Adrenal gland (tissue), 12 donors: ENCODE data around the gene OTUB1. TPM values are rescaled to one million over a fixed set of nuclear protein-coding genes. Genes with fewer than 3 reads are reported as not detected.
"Not testable (repeated sequence)": the region's sequence is repeated elsewhere in the genome, so short reads cannot be mapped to it uniquely, and the experiment has no call there.

Experiments
- DNase-seq, 7 donors: peaks; one replicate each; pipeline ENCODE4 v3.0.0-alpha.2; 2019 to 2020
- H3K27ac ChIP-seq, 5 donors: fragments of 200-600 bp; sonication (generic) in 4 of 5; 1 replicate in 3 of 5; 2 replicates in 2 of 5; pipeline versions ENCODE4 v1.5.1 to v1.8.0; 2016 to 2020; ENCODE audit warnings: mild to moderate bottlenecking in 1 of 5
- H3K27me3 ChIP-seq: fragments of 200-600 bp; 2 replicates; pipeline ENCODE4 v1.8.0; 2021
- H3K36me3 ChIP-seq, 2 donors: fragments of 200-600 bp; replicated peaks in 1 of 2; 1 replicate in 1 of 2; 2 replicates in 1 of 2; pipeline versions ENCODE4 v1.5.1 to v1.8.0; 2018 to 2022
- H3K4me1 ChIP-seq, 2 donors: fragments of 200-600 bp; replicated peaks in 1 of 2; 1 replicate in 1 of 2; 2 replicates in 1 of 2; pipeline versions ENCODE4 v1.5.1 to v1.8.0; 2018 to 2021
- H3K4me3 ChIP-seq, 4 donors: fragments of 200-600 bp; sonication (generic) in 3 of 4; one replicate each; pipeline ENCODE4 v1.5.1; 2016 to 2018
- H3K9me3 ChIP-seq, 3 donors: fragments of 200-600 bp; sonication (generic) in 1 of 3; replicated peaks in 1 of 3; 1 replicate in 2 of 3; 2 replicates in 1 of 3; pipeline versions ENCODE4 v1.5.1 to v1.8.0; 2016 to 2021
- CTCF ChIP-seq, 6 experiments: fragments of 450-650 bp in 4 of 6; fragments of 200-600 bp in 2 of 6; sonication (generic) in 1 of 6; IDR thresholded peaks; 1 replicate in 5 of 6; 2 replicates in 1 of 6; pipeline versions ENCODE4 v1.5.1 to v1.8.0; 2016 to 2021; ENCODE audit warnings: antibody characterized with exemption in 6 of 6, mild to moderate bottlenecking in 2 of 6, moderate library complexity in 1 of 6
- POLR2A ChIP-seq, 2 donors: fragments of 450-650 bp; IDR thresholded peaks; one replicate each; pipeline ENCODE4 v1.6.1; 2017; ENCODE audit warnings: antibody characterized with exemption in 2 of 2, mild to moderate bottlenecking in 2 of 2, moderate library complexity in 1 of 2
- WGBS, 4 donors: extraction: QIAGEN DNeasy Blood & Tissue Kit in 2 of 4; methylation state at CpG; one replicate each; pipeline versions ENCODE4 v1.1.5 to v1.1.7; 2013 to 2017; 5-methylcytosine and 5-hydroxymethylcytosine counted together
- intact Hi-C, 2 donors: fragments of 100-400 bp; cut with DNase I; formaldehyde crosslinking; loops; one replicate each; pipeline versions ENCODE4 v1.14.1 to v1.15.0; 2022 to 2023
- polyA plus RNA-seq, 3 donors: library from polyadenylated mRNA; stranded (reverse); fragments of 200-250 nt in 2 of 3; fragments of 350-450 nt in 1 of 3; fragmentation: Illumina TruSeq in 1 of 3; extraction: RNeasy Lipid Tissue Mini Kit (QIAGEN cat#74804) in 1 of 3; gene quantifications; one replicate each; pipeline ENCODE4 v1.2.3, GENCODE V29; 2013 to 2014
- total RNA-seq, 9 donors: library from RNA; depleted of rRNA in 4 of 9; stranded (reverse); fragments of >200 nt in 4 of 9; fragments of 120-200 nt in 1 of 9; fragmentation: NEBNext Ultra II Directional in 1 of 9; extraction: Animal tissue kit (Norgen Biotek cat#: 25700) in 1 of 9; gene quantifications; one replicate each; pipeline versions ENCODE4 v1.1.0 to v1.2.4, GENCODE V29; 2013 to 2023
- donor health status: healthy with polysubstance abuse.
- donor health status: Bipolar disorder and iron deficiency.
- donor health status: DM: yes; HTN: yes; CAD: no.
- donor health status: DM: no; HTN: no; CAD: no.
- donor health status: DM: no; HTN: no; CAD: no.
- donor health status: DM: yes; HTN: yes; CAD: no.

The OTUB1 gene
- total and polyA plus RNA-seq, 12 donors: 41.4 to 93.7 (median 66.6) TPM

- Histone ChIP-seq H3K27me3 (no peaks in the 10 kb centered on the region), H3K9me3 (no peaks in the 10 kb centered on the region), H3K27ac (no peak overlapping the region), H3K4me1 (no peaks in the 10 kb centered on the region), H3K4me3 (no peak overlapping the region), H3K36me3 (no peaks in the 10 kb centered on the region)
- DNase-seq: no peak
- 76 to 85% (median 79%) methylated on average over 2 of the region's 2 CpGs for WGBS, 4 donors
- TF ChIP-seq CTCF (IDR thresholded peaks at IDR 0.05): no peak
- no peak for TF ChIP-seq POLR2A (IDR thresholded peaks at IDR 0.05)
- intact Hi-C loops: no loop called here
Measured at GRCh38 chr11:63969461-63969860, 16.8 kb upstream of the OTUB1 start.

DNA sequence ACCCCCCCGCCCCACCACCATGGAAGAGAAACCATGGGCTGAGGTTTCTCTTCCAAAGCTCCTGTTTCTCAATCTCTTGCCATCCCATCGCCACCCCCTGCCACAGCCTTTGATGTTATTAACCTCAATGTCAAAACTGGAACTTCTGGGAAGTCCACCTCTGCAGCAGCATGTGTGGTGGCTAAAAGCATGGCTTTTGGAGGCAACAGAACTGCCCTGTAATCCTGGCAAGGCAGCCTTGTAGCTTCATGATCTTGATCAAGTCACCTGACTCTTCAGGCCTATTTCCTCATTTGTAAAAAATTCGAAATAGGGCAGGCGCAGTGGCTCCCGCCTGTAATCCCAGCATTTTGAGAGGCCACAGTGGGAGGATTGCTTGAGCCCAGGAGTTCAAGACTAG is 15.3 kb upstream of the OTUB1 start:
- H3K36me3 ChIP-seq: no peaks in the 10 kb centered on the region
- peaks cover 9 to 10% of the 10 kb centered on the region in 2 donors for H3K4me1 ChIP-seq
- TF ChIP-seq POLR2A (IDR thresholded peaks at IDR 0.05) (no peak), CTCF (IDR thresholded peaks at IDR 0.05) (no peak)
- H3K4me3 ChIP-seq: no peak overlapping the region
- H3K27me3 ChIP-seq: no peaks in the 10 kb centered on the region
- H3K9me3 ChIP-seq: no peaks in the 10 kb centered on the region
- no peak for DNase-seq
- no peak overlapping the region for H3K27ac ChIP-seq
- 53 to 72% (median 68%) methylated on average over 5 of the region's 5 CpGs for WGBS, 4 donors
- intact Hi-C loops: no loop called here

- H3K36me3 ChIP-seq, DNase-seq, H3K27ac ChIP-seq, H3K9me3 ChIP-seq, H3K4me3 ChIP-seq, H3K27me3 ChIP-seq, intact Hi-C loops: not testable (repeated sequence)
- peaks cover 18 to 33% of the 10 kb centered on the region in 2 donors for H3K4me1 ChIP-seq
- 62 to 75% (median 66%) methylated on average over 18 of the region's 18 CpGs for WGBS, 4 donors
Measured at GRCh38 chr11:63973912-63974258, 12.4 kb upstream of the OTUB1 start.

DNA sequence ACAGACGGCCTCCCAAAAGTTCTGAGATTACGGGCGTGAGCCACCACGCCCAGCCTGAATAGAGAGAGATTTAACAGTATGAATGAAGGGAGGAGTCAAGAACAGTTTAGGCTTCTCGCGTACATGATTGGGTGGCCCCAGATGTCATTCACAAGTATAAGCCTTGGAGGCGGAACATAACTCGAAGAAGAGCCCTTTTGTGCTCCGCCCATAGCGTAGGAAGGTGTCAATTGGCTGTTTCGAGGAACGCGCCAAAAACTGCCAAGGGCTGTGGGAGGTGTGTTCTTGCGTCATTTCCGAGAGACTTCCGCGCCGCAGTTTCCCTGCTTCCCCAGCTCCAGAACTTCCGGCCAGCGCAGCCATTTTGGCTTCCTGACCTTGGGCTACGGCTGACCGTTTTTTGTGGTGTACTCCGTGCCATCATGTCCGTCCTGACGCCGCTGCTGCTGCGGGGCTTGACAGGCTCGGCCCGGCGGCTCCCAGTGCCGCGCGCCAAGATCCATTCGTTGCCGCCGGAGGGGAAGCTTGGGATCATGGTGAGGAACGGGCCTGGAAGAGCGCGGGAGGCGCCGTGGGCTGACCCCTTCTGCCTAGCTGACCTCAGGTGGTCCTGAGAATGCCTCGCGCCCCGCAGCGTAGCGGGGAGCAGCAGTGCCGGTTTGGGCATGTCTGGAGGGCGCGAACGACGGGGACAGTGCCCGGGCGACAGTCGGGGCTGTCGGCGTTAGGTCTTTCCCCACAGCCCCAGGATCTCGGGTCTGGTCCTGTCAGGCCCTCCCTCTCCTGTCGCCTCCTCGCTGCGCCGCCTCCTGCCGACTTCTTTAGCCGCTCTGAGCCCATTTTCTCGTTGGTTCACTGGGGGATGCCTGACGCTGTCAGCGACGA is 11.7 kb upstream of the OTUB1 start, which contains the start of gene COX8A:
Gene COX8A, plus strand, starts transcription at position 362 of the 885 bp plus-strand sequence. Its CDS starts 61 bp downstream, at position 423.
- no peaks in the 10 kb centered on the region for H3K36me3 ChIP-seq
- intact Hi-C loops: no loop called here
- H3K27me3 ChIP-seq: no peaks in the 10 kb centered on the region
- H3K4me3 ChIP-seq: peak within 1 kb of the TSS; percentile 81 to 98 (median 88)
- peaks cover 18 to 40% of the 10 kb centered on the region in 2 donors for H3K4me1 ChIP-seq
- H3K27ac ChIP-seq: peak within 1 kb of the TSS; percentile 89 to 99 (median 93)
- no peaks in the 10 kb centered on the region for H3K9me3 ChIP-seq
- TF ChIP-seq CTCF (IDR thresholded peaks at IDR 0.05) (peak in 2 of 6 experiments; percentile 1 to 26), POLR2A (IDR thresholded peaks at IDR 0.05) (peak in 1 of 2 donors; percentile 47)
- peak; percentile 98 to 100 (median 99) for DNase-seq
- WGBS, 4 donors: 0% methylated on average over 28 to 67 of the region's 67 CpGs
